ENCODE data around the gene TCEA2.

The TCEA2 gene

GRCh38 chr20:64044484-64045247 is 18.3 kb upstream of the TCEA2 start:
- DNase-seq (ENCODE audit: low read depth): no peak
- in situ Hi-C loops (cut with HindIII; ENCODE audit: low sequenced_read_pairs): no loop called here
- no peak for TF ChIP-seq CTCF (IDR thresholded peaks at IDR 0.05; ENCODE audit: low read depth, low read length, missing control alignments)
- no peak overlapping the region for H3K4me3 ChIP-seq (ENCODE audit: low read depth, low read length)

GRCh38 chr20:64045346-64046011 is 17.5 kb upstream of the TCEA2 start:
- H3K4me3 ChIP-seq (ENCODE audit: low read depth, low read length): no peak overlapping the region
- in situ Hi-C loops (cut with HindIII; ENCODE audit: low sequenced_read_pairs): no loop called here
- TF ChIP-seq CTCF (IDR thresholded peaks at IDR 0.05; ENCODE audit: low read depth, low read length, missing control alignments): no peak
- no peak for DNase-seq (ENCODE audit: low read depth)

GRCh38 chr20:64047046-64047389 is 16.0 kb upstream of the TCEA2 start:
- TF ChIP-seq CTCF (IDR thresholded peaks at IDR 0.05; ENCODE audit: low read depth, low read length, missing control alignments): no peak
- in situ Hi-C loops (cut with HindIII; ENCODE audit: low sequenced_read_pairs): no loop called here
- no peak overlapping the region for H3K4me3 ChIP-seq (ENCODE audit: low read depth, low read length)
- DNase-seq (ENCODE audit: low read depth): no peak

- DNase-seq (ENCODE audit: low read depth): no peak
- in situ Hi-C loops (cut with HindIII; ENCODE audit: low sequenced_read_pairs): no loop called here
- TF ChIP-seq CTCF (IDR thresholded peaks at IDR 0.05; ENCODE audit: low read depth, low read length, missing control alignments): no peak
- H3K4me3 ChIP-seq (ENCODE audit: low read depth, low read length): no peak overlapping the region
These were observed 15.0 kb upstream of the TCEA2 start for GRCh38 chr20:64047968-64048401.

- no peak overlapping the region for H3K4me3 ChIP-seq (ENCODE audit: low read depth, low read length)
- DNase-seq (ENCODE audit: low read depth): no peak
- in situ Hi-C loops (cut with HindIII; ENCODE audit: low sequenced_read_pairs): no loop called here
- no peak for TF ChIP-seq CTCF (IDR thresholded peaks at IDR 0.05; ENCODE audit: low read depth, low read length, missing control alignments)
These were observed 14.5 kb upstream of the TCEA2 start for GRCh38 chr20:64048402-64049044.

- H3K4me3 ChIP-seq (ENCODE audit: low read depth, low read length): no peak within 1 kb of the TSS
- no peak for TF ChIP-seq CTCF (IDR thresholded peaks at IDR 0.05; ENCODE audit: low read depth, low read length, missing control alignments)
- in situ Hi-C loops (cut with HindIII; ENCODE audit: low sequenced_read_pairs): no loop called here
- DNase-seq (ENCODE audit: low read depth): no peak
These were observed 13.7 kb upstream of the TCEA2 start, which contains the start of gene SOX18 for GRCh38 chr20:64049060-64049877. TSS of gene SOX18 (minus strand) at chr20:64049639. CDS start at chr20:64049516, 123 bp downstream.
